Mesothelial cell of epicardium (in vitro differentiated cells): Measurements from ENCODE around the gene RNF11. TPM values are rescaled to one million over a fixed set of nuclear protein-coding genes. Genes with fewer than 3 reads are reported as not detected.

ENCODE experiments used
- DNase-seq, 2 experiments: peaks; one replicate each; pipeline ENCODE4 v3.0.0; 2021; ENCODE audit warnings: low spot score in 2 of 2; ENCODE audit not compliant: unreplicated experiment in 2 of 2
- H3K27ac Mint-ChIP-seq: 2 replicates; pipeline ENCODE4 v1.8.0; 2021; ENCODE audit warnings: mixed read lengths
- H3K27me3 Mint-ChIP-seq: 2 replicates; pipeline ENCODE4 v1.8.0; 2021; ENCODE audit warnings: low read depth, mixed read lengths
- H3K36me3 Mint-ChIP-seq: 2 replicates; pipeline ENCODE4 v1.8.0; 2021; ENCODE audit warnings: mixed read lengths
- H3K4me1 Mint-ChIP-seq: 2 replicates; pipeline ENCODE4 v1.8.0; 2021; ENCODE audit warnings: mixed read lengths
- H3K4me3 Mint-ChIP-seq: 2 replicates; pipeline ENCODE4 v1.8.0; 2021; ENCODE audit warnings: mild to moderate bottlenecking, moderate library complexity, mixed read lengths
- H3K9me3 Mint-ChIP-seq: 2 replicates; pipeline ENCODE4 v1.8.0; 2021; ENCODE audit warnings: mixed read lengths
- CTCF ChIP-seq: fragments of 200-600 bp; sonication (generic); IDR thresholded peaks from one replicate; pipeline ENCODE4 v1.5.0; 2021; ENCODE audit warnings: antibody characterized with exemption; ENCODE audit not compliant: unreplicated experiment
- total RNA-seq: library from RNA; stranded (reverse); gene quantifications from 3 replicates; pipeline ENCODE4 v1.2.1, GENCODE V29; 2021

The RNF11 gene
- total RNA-seq, 1 donor from 2014 or later, result 76.7 TPM

- no peak for TF ChIP-seq CTCF
- no peak for DNase-seq
Measured at GRCh38 chr1:51193564-51193963, 42.5 kb upstream of the RNF11 start.

GRCh38 chr1:51203121-51203873, 32.8 kb upstream of the RNF11 start:
- no peak overlapping the region for H3K27ac Mint-ChIP-seq
- H3K27me3 Mint-ChIP-seq, result no peaks in the 10 kb centered on the region
- no peaks in the 10 kb centered on the region for H3K9me3 Mint-ChIP-seq
- no peak overlapping the region for H3K4me3 Mint-ChIP-seq
- no peak for TF ChIP-seq CTCF
- no peaks in the 10 kb centered on the region for H3K4me1 Mint-ChIP-seq
- H3K36me3 Mint-ChIP-seq, result no peaks in the 10 kb centered on the region
- no peak for DNase-seq

More at GRCh38 chr1:51193564-51193963, 42.5 kb upstream of the RNF11 start:
- Mint-ChIP-seq H3K9me3 (no peaks in the 10 kb centered on the region), H3K27ac (no peak overlapping the region), H3K4me1 (peaks cover 16% of the 10 kb centered on the region), H3K27me3 (peaks cover 1% of the 10 kb centered on the region), H3K4me3 (no peak overlapping the region), H3K36me3 (no peaks in the 10 kb centered on the region)

GRCh38 chr1:51203874-51204245, 32.2 kb upstream of the RNF11 start:
- DNase-seq, result no peak
- Mint-ChIP-seq H3K27me3 (no peaks in the 10 kb centered on the region), H3K4me3 (no peak overlapping the region), H3K4me1 (no peaks in the 10 kb centered on the region), H3K9me3 (no peaks in the 10 kb centered on the region), H3K27ac (no peak overlapping the region), H3K36me3 (no peaks in the 10 kb centered on the region)
- TF ChIP-seq CTCF, result no peak

- TF ChIP-seq CTCF, result no peak
- DNase-seq, result no peak
- Mint-ChIP-seq H3K27me3 (no peaks in the 10 kb centered on the region), H3K36me3 (no peaks in the 10 kb centered on the region), H3K4me1 (peaks cover 12% of the 10 kb centered on the region), H3K9me3 (no peaks in the 10 kb centered on the region), H3K4me3 (no peak overlapping the region), H3K27ac (peak overlapping the region; percentile 66)
Measured at GRCh38 chr1:51210055-51210454, 26.0 kb upstream of the RNF11 start.

- peaks cover 16% of the 10 kb centered on the region for H3K4me1 Mint-ChIP-seq
- no peaks in the 10 kb centered on the region for H3K36me3 Mint-ChIP-seq
- no peak overlapping the region for H3K27ac Mint-ChIP-seq
- H3K27me3 Mint-ChIP-seq, result no peaks in the 10 kb centered on the region
- H3K9me3 Mint-ChIP-seq, result no peaks in the 10 kb centered on the region
- no peak for TF ChIP-seq CTCF
- no peak overlapping the region for H3K4me3 Mint-ChIP-seq
- no peak for DNase-seq
Measured at GRCh38 chr1:51210676-51211075, 25.4 kb upstream of the RNF11 start.
